GM12865 (cell line): ENCODE measurements around the gene ALPK3.

Source experiments
- DNase-seq: peaks from one replicate; pipeline ENCODE4 v3.0.0; 2010; ENCODE audit warnings: low read depth
- H3K4me3 ChIP-seq: 2 replicates; pipeline ENCODE4 v1.5.1; 2011; ENCODE audit warnings: mild to moderate bottlenecking, low read depth, low read length, control low read depth
- TF ChIP-seq, protein P1 (sequence below): IDR thresholded peaks from 2 replicates; pipeline ENCODE4 v1.5.1; 2011; ENCODE audit warnings: low read length, control low read depth, low read depth, inconsistent platforms; ENCODE audit not compliant: insufficient read depth; ENCODE audit errors: missing control alignments

The ALPK3 gene

DNA sequence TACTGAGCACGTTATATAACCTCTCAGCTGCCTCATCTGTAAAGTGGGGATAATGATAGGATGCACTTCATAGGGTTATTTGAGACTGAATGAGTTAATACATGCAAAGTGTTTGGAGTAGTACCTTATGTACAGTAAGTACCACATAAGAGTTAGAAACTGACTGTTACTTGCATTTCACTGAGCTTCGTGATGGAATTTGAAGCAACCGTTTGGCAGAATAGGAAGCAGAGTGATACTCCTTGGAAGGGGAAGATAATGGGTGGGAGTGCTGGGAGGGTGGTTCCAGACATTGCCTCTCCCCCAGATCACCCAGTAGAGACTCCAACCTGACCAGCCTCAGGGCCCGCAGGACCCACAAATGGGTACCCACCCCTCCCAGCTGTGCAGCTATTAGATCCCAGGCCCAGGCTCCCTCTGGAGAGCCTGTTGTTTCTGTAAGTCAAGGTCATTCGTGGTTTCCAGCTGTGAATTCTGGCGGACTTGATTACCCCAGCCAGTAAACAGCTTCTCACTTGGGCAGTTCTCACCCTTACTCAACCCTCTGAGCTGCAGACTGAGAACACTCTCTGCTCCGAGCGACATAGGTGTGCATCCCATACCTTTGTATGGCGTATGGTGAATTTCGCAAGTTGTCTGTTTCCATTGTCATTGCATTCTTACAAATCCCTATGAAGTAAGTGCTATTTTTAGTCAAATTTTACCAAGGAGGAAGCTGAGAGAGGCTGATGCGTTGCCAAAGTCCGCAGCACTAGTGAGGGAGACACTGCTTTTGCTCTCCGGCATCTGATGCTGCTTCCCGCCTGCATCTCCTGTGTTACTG lies 11.1 kb downstream of the ALPK3 start:
- H3K4me3 ChIP-seq = no peak overlapping the region
- no peak for DNase-seq
- TF ChIP-seq, protein P1, sequence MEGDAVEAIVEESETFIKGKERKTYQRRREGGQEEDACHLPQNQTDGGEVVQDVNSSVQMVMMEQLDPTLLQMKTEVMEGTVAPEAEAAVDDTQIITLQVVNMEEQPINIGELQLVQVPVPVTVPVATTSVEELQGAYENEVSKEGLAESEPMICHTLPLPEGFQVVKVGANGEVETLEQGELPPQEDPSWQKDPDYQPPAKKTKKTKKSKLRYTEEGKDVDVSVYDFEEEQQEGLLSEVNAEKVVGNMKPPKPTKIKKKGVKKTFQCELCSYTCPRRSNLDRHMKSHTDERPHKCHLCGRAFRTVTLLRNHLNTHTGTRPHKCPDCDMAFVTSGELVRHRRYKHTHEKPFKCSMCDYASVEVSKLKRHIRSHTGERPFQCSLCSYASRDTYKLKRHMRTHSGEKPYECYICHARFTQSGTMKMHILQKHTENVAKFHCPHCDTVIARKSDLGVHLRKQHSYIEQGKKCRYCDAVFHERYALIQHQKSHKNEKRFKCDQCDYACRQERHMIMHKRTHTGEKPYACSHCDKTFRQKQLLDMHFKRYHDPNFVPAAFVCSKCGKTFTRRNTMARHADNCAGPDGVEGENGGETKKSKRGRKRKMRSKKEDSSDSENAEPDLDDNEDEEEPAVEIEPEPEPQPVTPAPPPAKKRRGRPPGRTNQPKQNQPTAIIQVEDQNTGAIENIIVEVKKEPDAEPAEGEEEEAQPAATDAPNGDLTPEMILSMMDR = no peak

GRCh38 chr15:84829428-84829827 lies 12.3 kb downstream of the ALPK3 start:
- DNase-seq = no peak

DNA sequence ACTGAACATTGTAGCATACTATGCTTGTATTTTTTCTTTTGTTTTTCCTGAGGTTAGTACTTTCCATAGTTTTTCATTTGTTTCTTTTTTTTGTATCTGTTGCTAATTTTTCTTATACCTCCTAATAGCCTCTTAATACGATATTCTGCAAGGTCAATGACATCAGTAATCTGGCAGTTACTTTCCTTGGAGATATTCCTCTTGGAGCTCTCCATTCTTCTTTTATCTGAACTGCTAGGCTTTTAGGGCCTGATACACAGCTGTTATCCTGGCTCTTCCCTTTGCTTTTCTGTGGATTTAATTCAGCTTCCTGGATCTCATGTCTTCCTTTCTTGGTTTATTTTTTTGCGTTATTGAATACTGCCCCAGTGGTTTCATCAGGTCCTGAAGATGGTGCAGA lies 12.9 kb downstream of the ALPK3 start:
- no peak for DNase-seq
- TF ChIP-seq, protein P1 = no peak
- no peak overlapping the region for H3K4me3 ChIP-seq

More at GRCh38 chr15:84829428-84829827, 12.3 kb downstream of the ALPK3 start:
- no peak overlapping the region for H3K4me3 ChIP-seq
- TF ChIP-seq, protein P1 = no peak

GRCh38 chr15:84831028-84831427 lies 13.9 kb downstream of the ALPK3 start:
- TF ChIP-seq, protein P1 = no peak
- H3K4me3 ChIP-seq = no peak overlapping the region
- no peak for DNase-seq

GRCh38 chr15:84831613-84832012 lies 14.5 kb downstream of the ALPK3 start:
- DNase-seq = no peak
- TF ChIP-seq, protein P1 = no peak
- no peak overlapping the region for H3K4me3 ChIP-seq

DNA sequence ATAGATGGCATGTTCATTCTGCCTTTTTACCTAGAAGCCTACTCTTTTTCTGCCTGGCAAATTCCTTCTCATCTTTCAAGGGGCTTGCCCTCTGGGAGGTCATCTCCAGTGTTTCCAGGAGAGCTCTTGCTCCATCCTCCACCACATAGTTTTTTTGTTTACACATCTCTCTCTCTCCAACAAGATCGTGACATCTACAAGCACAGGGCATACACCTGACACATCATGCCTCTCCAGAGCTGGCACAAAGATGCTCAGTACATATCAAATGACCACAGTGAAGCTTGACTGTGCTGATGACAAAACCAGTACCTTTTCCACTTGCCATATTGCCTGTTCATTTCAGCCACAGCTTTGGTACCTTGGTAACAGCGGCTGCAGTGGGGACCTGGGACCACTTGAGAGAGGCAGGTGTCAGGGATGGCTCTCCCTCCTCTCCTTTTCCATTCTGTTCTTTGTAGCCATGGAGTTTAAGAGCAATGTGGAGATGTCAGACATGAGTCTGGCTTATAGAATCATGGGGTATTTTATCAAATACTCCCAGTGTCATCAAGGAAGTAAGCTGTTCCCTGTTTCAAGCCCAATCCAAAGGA lies 15.4 kb downstream of the ALPK3 start:
- H3K4me3 ChIP-seq = no peak overlapping the region
- no peak for DNase-seq
- TF ChIP-seq, protein P1 = no peak
